ENCODE data around the gene IL11.
A peak's percentile ranks its signal among the peaks of the same experiment; 100 is the strongest.
"Not testable (repeated sequence)": the region's sequence is repeated elsewhere in the genome, so short reads cannot be mapped to it uniquely, and the experiment has no call there.

IL11 gene

DNA sequence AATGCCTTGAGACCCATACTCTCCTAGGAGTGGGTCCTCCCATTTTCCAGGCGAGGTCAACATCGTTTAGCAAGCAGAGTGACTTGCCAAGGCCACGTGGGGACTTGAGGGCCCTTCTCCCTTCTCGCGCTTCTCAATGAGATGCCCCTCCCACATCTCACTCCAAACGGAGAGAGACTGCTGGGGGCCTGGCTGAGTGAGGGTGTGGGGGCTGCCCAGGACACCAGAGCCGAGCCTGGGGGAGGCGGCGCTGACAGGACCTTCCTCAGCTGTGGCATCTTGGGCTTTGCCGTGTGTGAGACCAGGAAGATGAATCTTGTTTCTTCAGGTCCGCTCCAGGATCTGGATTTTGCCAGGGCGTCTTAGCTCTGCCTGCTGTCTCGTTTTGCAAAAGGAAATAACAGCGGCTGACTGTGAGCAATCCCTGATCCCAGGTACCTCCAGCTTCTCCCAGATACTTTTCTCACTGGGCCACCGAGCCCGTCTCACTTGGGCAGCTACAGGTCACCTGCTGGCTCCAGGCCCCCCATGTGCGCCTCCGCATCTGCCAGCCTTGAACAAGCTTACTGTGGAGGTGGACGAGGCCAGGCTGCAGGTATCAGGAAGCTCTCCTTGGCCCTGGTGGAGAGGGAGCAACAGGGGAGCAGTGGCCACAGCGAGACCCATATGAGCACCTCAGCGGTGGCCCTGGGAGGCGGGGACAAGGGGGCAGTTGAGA lies 21.8 kb downstream of the IL11 start:
- no peak for DNase-seq

DNA sequence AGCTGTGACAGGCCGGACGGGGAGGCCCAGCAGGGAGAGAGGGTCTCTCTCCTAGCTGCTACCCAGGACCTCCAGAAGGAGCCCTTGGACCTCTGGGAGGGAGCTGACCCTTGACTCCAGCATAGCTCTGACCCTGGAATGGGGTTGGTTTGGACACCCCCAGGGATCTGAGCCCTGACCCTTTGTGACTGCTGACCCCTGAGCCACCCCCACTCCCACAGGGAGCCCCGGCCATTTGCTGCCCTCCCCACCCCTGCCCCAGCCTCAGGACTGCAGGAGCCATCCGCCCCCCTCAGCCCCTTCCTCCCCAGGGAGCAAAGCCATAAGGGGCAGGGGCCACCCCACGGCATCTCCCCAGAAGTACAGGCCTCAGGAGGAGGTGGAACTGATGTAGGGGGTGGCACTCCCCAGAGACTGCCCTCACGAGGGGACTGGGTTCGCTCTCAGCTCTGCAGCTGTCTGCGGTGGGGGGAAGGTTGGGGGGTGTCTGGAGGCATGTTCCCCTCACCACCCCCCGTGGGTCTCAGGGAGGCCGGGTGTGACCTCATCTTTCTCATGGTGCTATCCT lies 22.7 kb downstream of the IL11 start:
- no peak for DNase-seq

- DNase-seq, result no peak
These were observed 23.4 kb downstream of the IL11 start for GRCh38 chr19:55346725-55347441.

DNA sequence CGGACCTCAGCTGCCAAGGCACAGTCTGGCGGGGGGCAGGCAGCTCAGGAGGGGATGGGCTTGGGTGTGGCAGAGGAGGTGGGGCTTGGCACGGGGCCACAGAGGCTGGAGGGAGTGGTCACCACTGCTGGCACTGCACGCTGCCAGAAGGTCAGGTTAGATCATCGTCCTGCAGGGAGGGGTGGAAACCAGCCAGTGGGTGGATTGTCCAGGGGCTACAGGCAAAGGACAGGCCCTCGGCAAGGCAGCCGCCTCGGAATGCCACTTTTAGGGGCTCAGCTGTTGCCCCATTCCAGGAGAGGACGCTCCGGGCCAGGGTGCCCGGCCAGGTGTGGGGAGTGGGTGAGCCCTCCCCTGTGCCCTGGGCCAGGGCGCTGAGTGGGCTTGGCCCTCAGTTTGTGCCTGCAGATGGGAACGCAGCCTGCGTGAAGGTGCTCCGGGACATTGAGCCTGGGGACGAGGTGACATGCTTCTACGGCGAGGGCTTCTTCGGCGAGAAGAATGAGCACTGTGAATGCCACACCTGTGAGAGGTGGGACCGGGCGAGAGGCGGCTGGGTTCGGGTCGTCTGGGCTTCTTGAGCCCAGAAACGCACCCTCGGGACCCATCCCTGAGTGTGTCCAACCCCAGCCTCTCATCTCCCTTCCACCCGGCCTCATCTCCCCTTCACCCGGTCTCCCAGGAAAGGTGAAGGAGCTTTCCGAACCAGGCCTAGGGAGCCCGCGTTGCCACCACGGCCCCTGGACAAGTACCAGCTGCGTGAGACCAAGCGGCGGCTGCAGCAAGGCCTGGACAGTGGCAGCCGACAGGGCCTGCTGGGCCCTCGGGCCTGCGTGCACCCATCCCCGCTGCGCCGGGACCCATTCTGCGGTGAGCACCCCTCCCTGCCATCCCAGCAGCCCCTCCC lies 24.2 kb downstream of the IL11 start:
- no peak for DNase-seq

- DNase-seq, result no peak
These were observed 25.0 kb downstream of the IL11 start for GRCh38 chr19:55345101-55345817.

DNA sequence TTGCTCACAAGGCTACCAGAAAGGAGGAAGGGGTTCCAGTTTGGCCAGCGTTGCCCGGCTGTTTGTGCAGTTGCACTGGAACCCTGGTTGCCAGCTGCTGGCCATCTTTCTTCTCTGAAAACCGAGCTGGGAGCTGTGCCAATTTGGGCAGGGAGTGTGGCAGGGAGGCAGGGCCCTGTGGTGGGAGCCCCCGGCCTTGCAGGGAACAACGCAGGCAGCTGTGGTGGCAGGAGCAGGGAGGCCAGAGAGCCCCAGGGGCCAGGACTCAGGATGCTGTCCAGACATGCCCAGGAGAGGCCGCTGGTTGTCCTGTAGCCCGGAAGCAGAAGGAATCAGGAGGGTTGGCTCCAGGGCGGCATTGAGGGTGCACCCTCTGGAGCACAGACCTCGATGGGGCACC lies 25.8 kb downstream of the IL11 start:
- no peak for DNase-seq

GRCh38 chr19:55341595-55342531 lies 28.4 kb downstream of the IL11 start:
- DNase-seq, result no peak

- peak; percentile 43 for DNase-seq
These were observed 29.1 kb downstream of the IL11 start for GRCh38 chr19:55341171-55341588.

DNA sequence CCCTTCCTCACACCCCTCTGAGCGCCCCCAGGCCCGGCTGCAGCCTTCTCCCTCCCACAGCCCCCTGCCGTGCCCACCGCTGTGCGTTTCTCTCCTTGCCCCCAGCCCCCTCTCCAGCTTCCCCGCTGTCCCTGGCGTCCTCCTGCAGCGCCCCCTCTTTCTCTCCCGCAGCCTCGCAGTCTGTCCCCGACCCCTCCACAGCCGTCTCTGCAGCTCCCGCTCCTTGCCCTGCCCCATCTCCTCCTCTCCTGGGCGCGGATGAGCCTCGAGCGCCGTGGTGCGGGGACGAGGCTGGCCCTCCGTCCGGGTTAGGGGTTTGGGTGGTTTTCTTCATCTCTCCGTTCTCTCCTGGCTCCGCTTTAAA lies 29.5 kb downstream of the IL11 start:
- no peak for DNase-seq

- DNase-seq, result no peak
These were observed 30.1 kb downstream of the IL11 start for GRCh38 chr19:55339889-55340783.

GRCh38 chr19:55339105-55339888 lies 31.0 kb downstream of the IL11 start, which contains the start of gene KMT5C:
Gene KMT5C, plus strand, starts transcription at chr19:55339876. Its CDS starts 2,061 bp downstream, at chr19:55341937.
- DNase-seq, result peak; percentile 98

- no peak for DNase-seq
These were observed 34.2 kb downstream of the IL11 start for GRCh38 chr19:55336101-55336500.

DNA sequence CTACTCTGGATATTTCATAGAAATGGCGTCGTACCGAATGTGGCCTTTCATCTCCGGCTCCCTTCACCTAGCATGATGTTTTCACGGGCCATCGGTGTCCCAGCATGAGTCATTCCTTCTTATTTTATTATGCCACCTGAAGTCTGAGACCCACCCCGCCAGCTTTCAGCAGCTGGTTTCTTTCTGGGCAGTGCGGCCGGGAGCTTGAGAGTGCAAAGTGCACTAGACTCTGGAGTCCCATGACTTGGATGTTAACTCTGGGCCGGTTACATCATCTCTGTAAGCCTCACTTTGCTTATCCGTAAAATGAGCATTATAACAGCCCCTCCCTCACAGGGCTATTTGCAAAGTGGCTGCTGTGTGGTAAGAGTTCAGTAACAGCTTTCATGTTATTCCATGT lies 36.4 kb downstream of the IL11 start:
- DNase-seq, result no peak

DNA sequence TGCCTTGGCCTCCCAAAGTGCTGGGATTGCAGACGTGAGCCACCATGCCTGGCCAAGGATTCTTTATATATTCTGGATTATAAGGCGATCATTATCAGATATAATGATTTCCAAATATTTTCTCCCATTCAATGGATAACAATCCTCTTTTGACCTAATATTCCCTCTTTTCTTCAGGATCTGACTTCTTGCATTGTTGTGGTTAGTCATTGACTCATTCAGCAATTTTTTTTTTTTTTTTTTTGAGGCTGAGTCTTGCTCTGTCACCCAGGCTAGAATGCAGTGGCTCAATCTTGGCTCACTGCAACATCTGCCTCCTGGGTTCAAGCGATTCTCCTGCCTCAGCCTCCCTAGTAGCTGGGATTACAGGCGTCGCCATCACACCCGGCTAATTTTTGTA lies 40.5 kb downstream of the IL11 start:
- not testable (repeated sequence) for DNase-seq

- not testable (repeated sequence) for DNase-seq
These were observed 41.4 kb downstream of the IL11 start for GRCh38 chr19:55328774-55329318.

DNA sequence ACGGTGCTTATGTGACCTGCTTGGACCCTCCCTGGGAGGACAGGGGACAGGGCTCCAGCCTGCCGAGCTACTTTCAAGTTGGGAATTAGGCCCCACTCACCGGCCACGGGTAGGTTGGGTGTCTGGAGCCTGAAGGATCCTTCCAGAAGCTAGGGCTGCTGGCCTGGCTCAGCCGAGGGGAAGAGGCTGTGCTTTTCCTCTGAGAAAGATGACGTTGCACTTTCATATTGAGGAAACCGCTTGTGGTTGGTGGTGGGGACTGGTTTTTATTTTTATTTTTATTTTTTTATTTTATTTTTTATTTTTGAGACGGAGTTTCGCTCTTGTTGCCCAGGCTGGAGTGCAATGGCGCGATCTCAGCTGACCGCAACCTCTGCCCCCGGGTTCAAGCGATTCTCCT lies 45.1 kb downstream of the IL11 start, which contains the start of gene TMEM150B:
Gene TMEM150B (minus strand): TSS at position 170 of the 400 bp plus-strand sequence. CDS start 4,305 bp downstream, outside the sequence.
- DNase-seq, result no peak

DNA sequence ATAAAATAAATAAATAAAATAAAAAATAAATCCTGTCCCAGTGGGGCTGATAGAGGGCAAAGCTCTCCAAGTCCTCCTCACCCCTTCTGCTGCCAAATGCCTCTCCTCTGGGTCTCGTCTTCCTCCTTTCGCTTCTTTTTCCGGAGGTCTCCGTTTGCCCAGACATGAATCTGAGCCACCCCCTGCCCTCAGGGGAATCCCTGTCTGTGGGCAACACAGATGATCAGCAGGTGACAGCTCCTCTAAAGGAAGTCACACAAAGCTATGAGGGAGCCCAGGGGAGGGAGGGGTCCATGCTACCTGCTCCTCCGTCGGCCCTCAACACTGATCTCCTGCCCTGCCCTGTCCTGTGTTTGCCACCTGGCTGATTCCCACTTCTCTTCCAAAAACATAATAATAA lies 45.6 kb downstream of the IL11 start:
- no peak for DNase-seq

DNA sequence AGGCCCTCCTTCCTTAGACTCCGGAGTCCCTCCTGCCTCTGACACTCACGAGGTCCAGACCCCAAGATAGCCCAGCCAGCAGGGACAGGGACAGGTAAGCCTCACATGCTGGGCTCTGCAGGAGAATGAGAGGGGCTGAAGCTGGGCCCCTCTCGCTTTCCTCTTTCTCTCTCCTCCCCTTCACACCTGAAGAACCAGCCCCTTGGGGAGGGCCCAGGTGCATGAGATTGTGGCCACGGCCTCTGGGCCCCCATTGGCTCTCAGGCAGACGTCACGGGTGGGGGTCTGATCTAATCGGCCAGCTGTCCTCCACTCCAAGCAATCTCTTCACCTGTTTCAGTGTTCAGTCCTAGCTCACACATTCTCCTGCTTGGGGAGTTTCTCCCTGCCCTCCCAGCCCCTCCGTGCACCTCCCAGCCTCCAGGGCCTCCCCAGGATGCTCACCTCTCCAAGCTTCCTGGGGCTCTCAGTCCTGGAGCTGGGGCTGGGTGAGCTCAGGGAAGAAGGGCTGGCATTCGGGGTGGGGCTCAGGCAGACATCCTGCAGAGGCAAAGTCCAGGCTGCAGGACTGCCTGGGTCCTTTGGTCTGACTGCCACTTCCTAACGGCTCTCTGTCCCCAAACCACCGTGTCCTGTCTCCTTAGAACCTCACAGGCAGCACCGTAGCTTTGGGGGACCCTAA lies 47.9 kb downstream of the IL11 start:
- DNase-seq, result no peak

Data from NCI-H1417 treated with DMSO at 0.1 percent for 48 hours (cell line).